ENCODE data around the gene KRTAP26-1.
A peak's percentile ranks its signal among the peaks of the same experiment; 100 is the strongest.

The KRTAP26-1 gene

GRCh38 chr21:30271611-30272010 is 48.5 kb downstream of the KRTAP26-1 start:
- no peak for TF ChIP-seq CTCF (conservative IDR thresholded peaks at IDR 0.05)
- peak overlapping the region; percentile 70 for H3K27ac ChIP-seq

GRCh38 chr21:30271156-30271555 is 49.0 kb downstream of the KRTAP26-1 start:
- TF ChIP-seq CTCF (conservative IDR thresholded peaks at IDR 0.05), result no peak
- H3K27ac ChIP-seq, result peak overlapping the region; percentile 70

- peak overlapping the region; percentile 70 for H3K27ac ChIP-seq
- no peak for TF ChIP-seq CTCF (conservative IDR thresholded peaks at IDR 0.05)
Measured at GRCh38 chr21:30269803-30270530, 50.1 kb downstream of the KRTAP26-1 start.
